Stimulated activated CD8-positive, alpha-beta memory T cell treated with anti-CD3 and anti-CD28 coated beads, Interleukin-2, amount 100 ng/mL, for 1 hour (primary cell): Measurements from ENCODE around the gene RANBP9.

Experiments
- DNase-seq, 2 donors: peaks; one replicate each; pipeline ENCODE4 v3.0.0-alpha.2; 2020; ENCODE audit warnings: low read depth in 2 of 2

RANBP9 gene

DNA sequence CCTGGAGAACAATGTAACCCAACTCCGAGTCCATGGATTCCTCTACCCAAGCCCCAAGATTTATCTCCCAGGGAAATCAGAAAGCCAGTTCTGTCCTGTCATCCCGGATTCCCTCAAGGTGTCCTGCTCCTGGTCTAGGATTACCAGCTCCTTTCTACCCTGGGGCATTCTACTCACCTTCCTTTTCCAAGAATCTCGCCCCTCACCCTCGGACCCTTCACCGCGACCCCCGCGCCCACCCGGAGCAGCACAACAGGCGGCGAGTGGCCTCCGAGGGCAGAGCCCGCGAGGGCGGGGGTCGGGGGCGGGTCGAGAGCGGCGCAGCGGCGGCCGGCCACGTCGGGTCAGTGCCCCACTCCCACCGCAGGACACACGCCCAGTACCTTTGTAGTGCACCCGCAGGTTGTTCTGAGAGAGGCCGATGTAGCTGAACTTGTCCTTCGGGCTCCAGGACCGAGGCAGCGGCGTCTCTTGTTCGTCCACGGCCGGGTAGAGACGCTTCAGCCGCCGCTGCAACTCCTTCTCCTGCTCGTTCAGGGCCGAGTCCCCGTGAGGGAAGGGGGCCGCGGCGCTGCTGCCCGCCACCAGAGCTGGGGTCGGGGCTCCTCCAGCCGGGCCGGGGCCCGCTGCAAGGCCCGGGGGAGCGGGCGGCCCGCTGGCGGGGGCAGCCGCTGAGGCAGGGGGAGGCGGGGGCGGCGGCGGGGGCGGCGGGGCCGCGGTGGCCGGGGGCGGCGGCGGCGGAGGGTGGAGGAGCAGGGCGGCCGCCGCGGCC is 897 bp downstream of the RANBP9 start:
- peak in 1 of 2 donors; percentile 14 for DNase-seq

DNA sequence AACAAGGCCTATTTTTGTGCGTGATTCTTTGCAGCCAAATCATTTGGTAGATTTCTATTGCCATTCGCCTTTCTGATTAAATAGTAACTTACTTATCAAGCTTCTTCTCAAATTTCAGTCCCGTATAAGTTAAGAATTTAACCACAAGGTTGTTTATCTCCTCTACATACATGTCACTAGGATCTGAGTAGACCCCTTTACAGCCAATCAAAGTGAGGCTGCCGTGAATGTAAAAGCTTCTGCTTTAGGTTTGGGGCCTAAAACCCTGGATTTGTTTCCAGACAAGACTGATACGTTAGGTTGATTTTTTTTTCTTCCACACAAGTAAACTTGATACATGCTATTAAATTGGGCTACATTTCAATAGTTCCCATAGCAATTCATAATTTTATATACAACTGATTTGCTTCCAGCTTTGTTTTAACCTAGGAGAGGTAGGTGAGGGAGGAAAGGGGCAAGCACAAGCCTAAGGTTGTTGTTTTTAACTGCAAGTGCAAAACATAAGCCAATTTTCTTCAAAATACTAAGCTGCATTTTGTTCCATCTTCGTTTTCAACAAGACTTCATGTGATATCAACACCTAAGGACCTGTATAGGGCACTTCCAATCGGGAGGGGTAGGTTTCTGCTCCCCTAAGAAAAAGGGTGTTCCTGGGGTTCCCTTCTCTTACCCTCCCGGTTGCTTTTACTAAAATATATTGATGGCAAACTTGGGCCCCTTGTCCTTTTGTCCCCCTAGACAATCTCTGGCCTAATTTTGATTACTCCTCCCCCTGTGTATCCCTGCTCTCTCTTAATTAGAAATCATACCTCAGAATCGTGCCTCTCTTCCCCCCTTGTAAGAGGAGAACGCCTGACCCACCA is 1.7 kb downstream of the RANBP9 start:
- DNase-seq = no peak

DNA sequence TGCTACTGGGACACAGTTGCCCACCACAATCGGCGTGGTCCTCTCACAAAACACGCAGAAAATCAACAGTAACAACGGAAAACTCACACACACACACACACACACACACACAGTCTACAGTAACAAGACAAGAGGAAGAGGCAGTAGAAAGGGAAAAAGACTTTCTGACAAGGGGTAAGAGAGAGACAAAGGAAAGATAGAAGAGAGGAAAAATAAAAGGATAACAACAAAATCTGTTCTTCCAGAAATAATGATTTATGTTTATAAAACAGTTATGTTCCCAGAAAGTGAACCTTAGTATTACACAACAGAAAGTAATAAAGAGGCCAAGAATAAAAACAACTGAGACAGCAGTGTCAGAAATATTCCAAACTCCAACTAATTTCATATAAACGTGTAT is 2.9 kb downstream of the RANBP9 start:
- DNase-seq = no peak

DNA sequence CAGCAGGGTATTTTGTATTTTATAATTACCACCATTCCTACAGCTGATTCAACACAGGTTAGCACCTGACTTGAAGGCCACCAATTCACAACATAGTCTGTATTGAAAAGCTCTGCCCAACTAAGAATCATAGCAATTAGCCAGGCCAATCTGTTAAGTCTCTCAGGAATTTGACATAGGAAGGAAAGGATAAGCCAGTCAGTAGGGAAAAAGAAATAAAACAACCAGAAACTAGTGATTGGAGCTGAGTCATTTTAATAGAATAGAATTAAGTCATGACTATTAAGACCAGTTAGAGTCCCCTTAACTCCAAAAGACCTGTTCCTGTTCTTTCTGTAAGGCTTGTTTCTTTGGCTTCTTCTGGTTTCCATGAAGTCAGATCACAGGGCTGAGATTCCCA is 8.1 kb downstream of the RANBP9 start:
- no peak for DNase-seq

DNA sequence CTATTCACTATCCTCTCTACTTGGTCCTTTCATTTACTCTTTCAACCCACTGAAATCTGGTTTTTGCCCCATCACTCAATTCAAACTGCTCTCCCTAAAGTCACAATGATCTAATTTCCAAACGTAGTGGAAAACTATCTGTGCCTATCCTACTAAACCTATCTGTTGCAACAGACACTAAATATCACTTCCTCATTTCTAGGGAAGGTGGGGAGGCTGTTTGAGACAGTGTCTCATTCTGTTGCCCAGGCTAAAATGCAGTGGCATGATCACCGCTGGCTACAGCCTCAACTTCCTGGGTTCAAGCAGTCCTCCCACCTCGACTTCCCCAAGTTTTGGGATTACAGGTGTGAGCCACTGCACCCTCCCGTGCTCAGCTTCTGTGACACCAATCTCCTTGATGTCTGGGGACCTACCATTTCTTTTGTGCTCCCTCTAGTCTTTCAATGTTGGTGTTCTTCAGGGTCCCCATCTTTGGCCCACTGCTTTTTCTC is 8.8 kb downstream of the RANBP9 start:
- DNase-seq = no peak

DNA sequence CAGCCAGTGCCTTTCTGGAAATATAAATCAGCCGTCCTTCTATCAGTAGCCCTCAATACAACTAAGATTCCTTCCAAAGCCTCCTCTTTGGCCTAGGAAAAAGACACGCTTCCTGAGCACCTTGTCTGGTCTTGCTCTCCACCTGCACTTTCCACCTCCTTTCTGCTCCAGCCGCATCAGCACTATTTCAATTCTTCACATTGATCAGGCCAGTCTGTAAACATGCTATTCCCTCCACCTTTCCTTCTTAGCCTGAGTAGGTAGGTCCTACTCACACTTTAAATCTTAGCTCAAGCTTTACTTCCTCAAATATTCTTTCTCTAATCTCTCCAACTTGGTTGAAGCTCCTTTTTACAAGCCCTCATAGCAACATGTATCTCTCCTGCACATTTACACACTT is 11.4 kb downstream of the RANBP9 start:
- DNase-seq = no peak

DNA sequence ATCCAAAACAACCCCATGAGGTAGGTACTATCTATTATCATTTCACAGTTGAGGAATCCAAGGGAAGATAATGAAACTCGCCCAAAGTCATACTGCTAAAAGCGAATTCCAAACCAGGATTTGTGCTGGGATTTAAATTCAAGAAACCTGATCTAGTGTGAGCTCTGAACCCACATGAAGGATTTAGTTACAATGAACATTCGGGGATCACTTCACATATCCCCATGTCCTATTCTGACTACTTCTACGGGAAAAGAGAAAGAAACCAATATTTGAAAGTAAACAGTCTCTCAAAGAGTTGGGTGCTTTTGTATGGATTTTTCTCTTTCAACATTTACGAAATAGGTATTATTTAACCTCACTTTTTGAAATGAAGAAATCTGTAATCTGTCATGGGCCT is 12.9 kb downstream of the RANBP9 start:
- no peak for DNase-seq

DNA sequence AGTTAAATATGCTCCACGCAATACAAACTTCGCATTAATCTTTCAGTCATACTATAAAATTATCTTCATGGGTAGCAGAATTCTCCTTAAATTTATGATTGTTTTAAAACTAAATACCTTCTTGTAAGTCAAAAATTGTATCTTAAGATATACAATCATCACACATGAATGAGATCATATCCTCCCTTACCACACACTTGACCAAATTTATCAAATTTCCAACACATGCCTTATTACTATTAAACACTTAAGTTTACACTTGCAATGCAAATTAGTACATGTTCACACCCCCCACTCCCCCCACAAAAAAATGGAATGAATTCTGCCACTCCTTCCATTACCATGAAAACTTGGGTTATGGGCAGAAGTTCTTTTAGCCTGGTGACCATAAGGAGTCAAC is 13.8 kb downstream of the RANBP9 start:
- DNase-seq = no peak

DNA sequence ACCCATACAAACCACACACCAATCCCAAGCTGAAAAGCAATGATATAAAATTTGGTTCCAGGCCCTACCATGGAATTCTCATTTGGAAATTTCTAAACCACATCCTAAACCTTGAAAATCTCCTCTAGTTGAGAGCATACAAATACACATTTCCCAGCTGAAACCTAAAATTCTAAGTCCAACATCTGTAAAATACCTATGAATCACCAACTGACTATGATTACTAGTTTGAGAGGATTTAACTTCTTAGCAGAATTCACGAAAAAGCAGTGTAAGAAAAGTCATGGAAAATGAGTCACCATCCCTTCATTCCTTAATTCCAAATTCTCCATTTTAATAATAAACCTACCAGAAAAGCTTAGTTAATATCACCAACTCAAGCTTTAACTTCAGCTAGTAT is 15.4 kb downstream of the RANBP9 start:
- DNase-seq = no peak

DNA sequence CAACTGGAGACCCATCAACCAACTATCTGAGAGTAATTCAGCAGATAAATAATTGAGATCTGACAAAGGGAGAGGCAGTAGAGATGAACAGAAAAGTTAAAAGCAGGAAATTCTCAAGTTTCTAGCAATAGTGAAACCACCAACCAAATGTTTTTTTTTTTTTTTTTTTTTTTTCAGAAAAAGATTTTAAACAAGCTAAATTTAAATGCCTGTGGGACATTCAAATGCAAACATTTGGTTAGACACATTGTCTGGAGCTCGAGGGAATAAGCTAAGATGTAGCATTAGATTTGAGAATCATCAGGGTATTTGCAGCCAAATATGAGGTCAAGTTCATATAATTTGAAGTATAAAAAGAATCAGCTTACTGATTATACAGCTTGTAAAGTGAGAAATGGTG is 16.4 kb downstream of the RANBP9 start:
- no peak for DNase-seq

DNA sequence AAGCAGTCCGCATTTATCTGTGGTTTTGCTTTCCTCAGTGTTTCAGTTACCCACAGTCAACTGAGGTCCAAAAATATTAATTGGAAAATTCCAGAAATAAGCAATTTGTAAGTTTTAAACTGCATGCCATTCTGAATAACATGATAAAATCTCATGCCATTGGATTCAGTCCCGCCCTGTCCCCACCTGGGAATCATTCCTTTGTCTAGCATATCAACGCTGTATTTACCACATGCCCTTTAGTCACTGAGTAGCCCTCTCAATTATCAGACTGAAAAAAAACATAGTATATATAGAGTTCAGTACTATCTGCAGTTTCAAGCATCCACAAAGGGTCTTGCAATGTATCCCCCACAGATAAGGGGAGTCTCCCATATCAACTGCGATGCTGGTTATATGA is 17.1 kb downstream of the RANBP9 start:
- DNase-seq = no peak

DNA sequence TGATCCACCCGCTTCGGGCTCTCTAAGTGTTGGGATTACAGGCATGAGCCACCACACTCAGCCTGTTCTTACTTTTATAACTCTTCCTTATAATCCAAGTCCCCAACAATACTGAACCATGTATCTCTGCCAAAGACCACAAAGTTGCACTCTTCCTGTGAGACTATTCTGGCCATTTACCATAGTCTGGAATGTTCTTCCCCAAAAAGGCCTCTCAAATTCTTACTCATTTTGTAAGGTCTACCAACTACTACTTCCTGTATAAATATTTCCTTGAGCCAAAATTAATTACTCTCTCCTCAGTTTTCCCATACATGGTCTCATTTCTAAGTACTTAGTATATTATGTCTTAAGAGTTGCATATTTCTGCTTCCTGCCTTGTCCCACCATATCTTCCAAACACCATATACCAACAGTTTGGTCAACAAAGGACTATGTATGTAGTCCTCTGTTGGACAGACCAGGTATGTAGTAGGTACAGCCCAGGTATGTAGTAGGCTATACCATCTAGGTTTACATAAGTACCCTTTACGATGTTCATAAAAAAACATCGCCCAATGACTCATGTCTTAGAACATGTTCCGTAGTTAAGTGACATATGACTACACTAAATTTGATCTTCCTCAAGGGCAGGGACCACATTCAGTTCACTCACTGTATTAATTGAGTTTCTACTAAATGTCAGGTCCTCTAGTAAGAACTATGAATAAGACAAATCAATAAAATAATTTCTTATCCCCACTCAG is 22.0 kb downstream of the RANBP9 start:
- DNase-seq = no peak

DNA sequence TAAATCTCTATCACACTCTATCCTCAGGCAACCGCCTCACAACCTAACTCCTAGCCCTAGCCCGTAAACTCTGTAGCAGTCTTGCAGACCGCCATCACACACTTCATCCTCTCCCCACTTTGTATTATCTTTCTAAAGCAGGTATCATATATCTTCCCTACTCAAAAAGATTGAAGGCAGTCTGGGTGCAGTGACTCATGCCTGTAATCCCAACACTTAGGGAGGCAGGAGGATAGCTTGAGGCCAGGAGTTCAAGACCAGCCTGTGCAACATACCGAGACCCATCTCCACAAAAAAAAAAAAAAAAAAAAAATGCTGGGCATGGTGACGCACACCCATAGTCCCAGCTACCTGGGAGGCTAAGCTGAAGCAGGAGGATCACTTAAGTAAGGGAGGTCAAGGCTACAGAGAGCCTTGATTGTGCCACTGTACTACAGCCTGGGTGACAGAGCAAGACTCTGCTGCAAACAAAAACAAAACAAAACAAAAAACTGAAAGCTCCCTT is 22.9 kb downstream of the RANBP9 start:
- no peak for DNase-seq

DNA sequence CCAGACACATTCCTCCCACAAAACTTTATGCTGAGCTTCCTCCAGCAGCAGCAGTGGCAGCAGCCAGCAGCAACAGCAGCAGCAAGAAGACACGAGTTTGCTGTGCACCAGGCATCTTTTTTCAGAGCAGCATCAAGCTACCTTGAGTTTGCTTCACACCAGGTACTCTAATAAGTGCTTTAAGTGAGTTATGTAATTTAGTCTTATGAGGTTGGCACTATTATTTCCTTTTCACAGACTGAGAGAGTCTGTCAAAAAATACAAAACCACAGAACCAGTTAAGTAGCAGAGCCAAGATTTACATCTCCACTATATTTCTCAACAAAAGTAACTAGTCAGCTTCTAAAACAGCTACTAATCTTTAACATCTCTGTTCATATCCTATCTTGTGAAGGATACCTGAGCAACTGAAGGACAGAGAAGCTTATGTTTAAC is 23.7 kb downstream of the RANBP9 start:
- DNase-seq = no peak

DNA sequence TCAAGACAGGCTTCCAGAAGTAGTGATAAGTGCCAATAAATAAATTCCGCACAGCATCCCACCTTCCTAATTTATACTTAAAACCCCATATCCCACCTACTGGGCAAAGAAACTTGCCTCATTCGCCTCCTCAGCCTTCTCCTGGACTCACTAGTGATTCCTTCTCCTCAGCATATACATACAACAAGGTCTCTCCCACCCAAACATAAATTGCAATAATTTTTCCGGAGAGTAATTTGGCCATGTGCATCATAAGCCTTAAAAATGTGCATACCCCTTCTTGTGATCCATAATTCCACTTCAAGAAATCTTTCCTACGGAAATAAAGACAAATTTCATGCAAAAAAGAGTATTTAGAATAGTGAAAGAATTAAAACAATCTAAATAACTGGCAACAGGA is 26.8 kb downstream of the RANBP9 start:
- DNase-seq = no peak

DNA sequence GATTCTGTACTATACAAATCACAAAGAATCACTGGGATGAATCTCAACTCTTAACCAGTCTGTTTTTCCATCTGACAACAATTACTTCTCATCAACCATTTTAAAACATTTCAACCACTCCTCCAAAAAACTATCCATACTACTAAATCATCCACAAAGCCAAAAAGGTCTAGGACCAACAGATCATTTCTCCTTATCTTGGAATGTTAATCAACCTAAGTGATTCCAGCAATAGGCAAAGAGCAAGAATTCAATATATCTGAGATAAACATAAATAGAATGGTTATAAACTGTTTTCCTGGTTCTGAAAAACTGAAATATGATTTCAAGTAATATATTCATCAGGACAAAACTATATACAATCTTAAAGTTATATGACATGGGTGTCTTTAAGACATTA is 28.6 kb downstream of the RANBP9 start:
- DNase-seq = no peak

DNA sequence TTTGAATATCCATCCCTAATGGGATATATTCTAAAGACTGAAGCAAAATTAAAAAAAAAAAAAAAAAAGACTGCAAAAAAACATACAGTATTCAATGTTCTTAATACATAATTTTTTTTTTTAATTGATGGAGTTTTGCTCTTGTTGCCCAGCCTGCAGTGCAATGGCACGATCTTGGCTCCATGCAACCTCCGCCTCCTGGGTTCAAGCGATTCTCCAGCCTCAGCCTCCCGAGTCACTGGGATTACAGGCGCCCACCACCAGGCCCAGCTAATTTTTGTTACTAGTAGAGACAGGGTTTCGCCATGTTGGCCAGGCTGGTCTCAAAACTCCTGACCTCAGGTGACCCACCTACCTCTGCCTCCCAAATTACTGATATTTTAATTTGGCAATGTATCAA is 29.3 kb downstream of the RANBP9 start:
- DNase-seq = no peak

DNA sequence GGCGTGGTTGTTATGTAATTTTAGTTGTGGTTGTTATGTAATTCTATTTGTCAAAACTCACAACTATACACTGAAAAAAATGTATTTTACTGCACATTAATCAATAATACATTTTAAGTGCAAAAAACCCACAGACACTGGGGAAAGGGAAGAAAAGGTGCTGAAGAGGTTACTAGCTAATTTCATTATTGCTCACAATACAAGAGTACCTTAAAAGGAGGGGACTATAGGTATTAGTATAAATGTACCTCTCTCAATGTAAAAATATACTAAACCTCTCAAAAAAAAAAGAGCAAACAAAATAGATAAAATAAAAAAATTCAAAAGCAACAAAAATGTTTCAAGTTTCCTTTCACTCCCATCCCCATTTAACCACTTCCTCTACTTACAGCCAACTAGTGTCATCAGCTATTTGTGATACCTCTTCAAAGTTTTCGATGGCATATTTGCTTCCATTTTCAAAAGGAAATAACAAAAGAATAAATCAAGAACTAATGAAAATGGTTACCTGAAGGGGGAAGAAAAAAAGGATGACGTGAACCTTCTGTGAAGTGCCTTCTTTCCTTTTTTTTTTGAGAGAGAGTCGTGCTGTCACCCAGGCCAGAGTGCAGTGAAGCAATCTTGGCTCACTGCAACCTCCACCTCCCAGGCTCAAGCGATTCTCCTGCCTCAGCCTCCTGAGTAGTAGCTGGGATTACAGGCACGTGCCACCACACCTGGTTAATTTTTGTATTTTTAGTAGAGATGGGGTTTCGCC is 30.2 kb downstream of the RANBP9 start:
- no peak for DNase-seq

DNA sequence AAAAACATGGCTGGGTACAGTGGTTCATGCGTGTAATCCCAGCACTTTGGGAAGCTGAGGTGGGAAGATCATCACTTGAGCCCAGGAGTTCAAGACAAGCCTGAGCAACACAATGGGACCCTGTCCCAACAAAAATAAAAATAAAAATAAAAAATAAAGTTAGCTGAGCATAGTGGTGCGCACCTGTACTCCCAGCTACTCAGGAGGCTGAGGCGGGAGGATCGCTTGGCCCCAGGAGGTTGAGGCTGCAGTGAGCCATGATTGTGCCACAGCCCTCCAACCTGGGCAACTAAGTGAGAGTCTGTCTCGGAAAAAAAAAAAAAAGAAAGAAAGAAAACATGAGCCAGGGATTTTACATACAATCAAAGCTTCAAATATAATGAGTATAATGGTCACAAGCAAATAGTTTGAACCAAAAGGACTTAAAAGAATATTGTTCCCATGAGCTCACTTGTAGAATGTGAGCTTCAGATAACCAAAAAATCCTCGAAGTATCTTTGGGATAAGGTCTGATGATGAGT is 31.1 kb downstream of the RANBP9 start:
- no peak for DNase-seq

DNA sequence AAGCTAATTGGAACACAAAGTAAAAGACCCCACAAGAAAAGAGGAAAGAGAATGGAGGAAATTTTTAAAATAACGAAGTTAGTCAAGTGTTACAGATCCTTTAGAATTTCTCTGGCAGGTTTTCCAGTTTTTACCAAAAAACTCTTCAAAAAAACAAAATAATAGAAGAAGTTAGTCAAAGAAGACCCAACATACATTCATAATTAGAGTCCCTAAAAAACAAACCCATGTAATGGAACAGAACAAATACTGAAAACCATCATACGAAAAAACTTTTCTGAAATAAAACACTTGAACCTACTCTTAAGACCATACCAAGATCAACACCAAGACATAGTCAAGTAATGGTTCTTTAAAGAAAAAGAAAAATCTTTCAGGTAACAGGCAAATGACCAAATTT is 31.6 kb downstream of the RANBP9 start:
- no peak for DNase-seq
